SK-N-SH (cell line): ENCODE measurements around the gene MSH2. TPM values are rescaled to one million over a fixed set of nuclear protein-coding genes. Genes with fewer than 3 reads are reported as not detected.

Source experiments
- CTCF ChIA-PET: fragments of 300-600, 350-600 bp; formaldehyde crosslinking; extraction: SDS; loops from one replicate; lab custom pipeline; 2021; lab: Yijun Ruan, JAX
- POLR2A ChIA-PET: fragments of 350-600 bp; sonication (Branson Sonifier 250); formaldehyde crosslinking; extraction: SDS; loops from one replicate; lab custom pipeline; 2020; ENCODE audit warnings: antibody characterized with exemption, inconsistent platforms; lab: Yijun Ruan, JAX
- DNase-seq: peaks from one replicate; pipeline ENCODE4 v3.0.0; 2012
- H2AFZ ChIP-seq: fragments of 200-600 bp; sonication (generic); 2 replicates; pipeline ENCODE4 v1.8.1; 2016; ENCODE audit warnings: antibody characterized with exemption, mild to moderate bottlenecking, low read depth
- H3F3A ChIP-seq: fragments of 200-600 bp; sonication (generic); replicated peaks from 2 replicates; pipeline ENCODE3; 2016; ENCODE audit warnings: antibody characterized with exemption, mild to moderate bottlenecking; ENCODE audit not compliant: insufficient read depth
- H3K27ac ChIP-seq, 2 experiments: fragments of 200-500 bp in 1 of 2; fragments of 200-600 bp in 1 of 2; sonication (Bioruptor generic) in 1 of 2; sonication (generic), shearing (Covaris generic) in 1 of 2; 2 replicates each; pipeline versions ENCODE4 v1.5.1 to v1.6.1; 2014 to 2016; ENCODE audit warnings: low read depth in 2 of 2, inconsistent platforms in 1 of 2, low read length in 1 of 2, mild to moderate bottlenecking in 1 of 2, mixed read lengths in 1 of 2
- H3K27me3 ChIP-seq: fragments of 200-600 bp; sonication (generic), shearing (Covaris generic); 2 replicates; pipeline ENCODE4 v1.6.1; 2016; ENCODE audit warnings: mixed run types; ENCODE audit not compliant: insufficient read depth
- H3K36me3 ChIP-seq, 2 experiments: fragments of 200-500 bp in 1 of 2; fragments of 200-600 bp in 1 of 2; sonication (Bioruptor generic) in 1 of 2; sonication (generic) in 1 of 2; replicated peaks in 1 of 2; 2 replicates each; pipeline versions ENCODE3 to v1.5.1; 2014 to 2016; ENCODE audit warnings: low read length in 1 of 2, mild to moderate bottlenecking in 1 of 2; ENCODE audit not compliant: insufficient read depth in 2 of 2, control insufficient read depth in 1 of 2
- H3K4me1 ChIP-seq, 2 experiments: fragments of 200-500 bp in 1 of 2; fragments of 200-600 bp in 1 of 2; sonication (Bioruptor generic) in 1 of 2; sonication (generic), shearing (Covaris generic) in 1 of 2; 2 replicates each; pipeline versions ENCODE4 v1.5.1 to v1.6.1; 2014 to 2016; ENCODE audit warnings: low read depth in 1 of 2, low read length in 1 of 2, mixed run types in 1 of 2; ENCODE audit not compliant: insufficient read depth in 2 of 2, control insufficient read depth in 1 of 2
- H3K4me2 ChIP-seq: fragments of 200-600 bp; sonication (generic), shearing (Covaris generic); 2 replicates; pipeline ENCODE4 v1.6.1; 2017; ENCODE audit warnings: mixed run types
- H3K4me3 ChIP-seq, 2 experiments: fragments of 200-500 bp in 1 of 2; fragments of 200-600 bp in 1 of 2; sonication (Bioruptor generic) in 1 of 2; sonication (generic), shearing (Covaris generic) in 1 of 2; 2 replicates each; pipeline versions ENCODE4 v1.5.1 to v1.8.1; 2014 to 2016; ENCODE audit warnings: low read depth in 2 of 2, inconsistent platforms in 1 of 2, low read length in 1 of 2, mild to moderate bottlenecking in 1 of 2, mixed read lengths in 1 of 2, moderate library complexity in 1 of 2
- H3K79me2 ChIP-seq: fragments of 200-600 bp; sonication (generic); 2 replicates; pipeline ENCODE4 v1.8.1; 2017; ENCODE audit warnings: mild to moderate bottlenecking; ENCODE audit not compliant: insufficient read depth
- H3K9ac ChIP-seq: fragments of 200-600 bp; sonication (generic); 2 replicates; pipeline ENCODE4 v1.6.1; 2017; ENCODE audit warnings: mixed run types
- H3K9me2 ChIP-seq: fragments of 200-600 bp; sonication (generic); 2 replicates; pipeline ENCODE4 v1.6.1; 2017; ENCODE audit warnings: mixed run types
- H3K9me3 ChIP-seq: fragments of 200-600 bp; sonication (generic); 2 replicates; pipeline ENCODE4 v1.6.1; 2017; ENCODE audit warnings: mixed run types, mild to moderate bottlenecking, moderate library complexity
- H4K20me1 ChIP-seq: fragments of 200-600 bp; sonication (generic); 2 replicates; pipeline ENCODE4 v1.6.1; 2017; ENCODE audit warnings: mild to moderate bottlenecking, mixed run types; ENCODE audit not compliant: insufficient read depth
- CHD2 ChIP-seq: fragments of 150-350 bp; IDR thresholded peaks from 2 replicates; pipeline ENCODE4 v1.6.1; 2018; ENCODE audit warnings: low read length; ENCODE audit not compliant: partially characterized antibody
- FOXJ3 ChIP-seq: sonication (generic); formaldehyde crosslinking; IDR thresholded peaks from 2 replicates; pipeline ENCODE4 v1.5.1; 2020; ENCODE audit warnings: mild to moderate bottlenecking, missing genetic modification reagents
- FOXM1 ChIP-seq: IDR thresholded peaks from 2 replicates; pipeline ENCODE4 v1.4.0; 2012; ENCODE audit warnings: low read depth, mild to moderate bottlenecking
- MEF2A ChIP-seq: IDR thresholded peaks from 2 replicates; pipeline ENCODE4 v1.4.0; 2012; ENCODE audit warnings: low read depth, borderline replicate concordance
- MXI1 ChIP-seq: IDR thresholded peaks from 2 replicates; pipeline ENCODE4 v1.6.1; 2012; ENCODE audit warnings: mild to moderate bottlenecking, low read depth, low read length, improper control_type of control experiment
- NRF1 ChIP-seq: IDR thresholded peaks from 2 replicates; pipeline ENCODE4 v1.6.1; 2012; ENCODE audit warnings: low read depth, mild to moderate bottlenecking, low read length
- SMC3 ChIP-seq: IDR thresholded peaks from 2 replicates; pipeline ENCODE4 v1.6.1; 2012; ENCODE audit warnings: low read depth, low read length, improper control_type of control experiment
- TEAD4 ChIP-seq: IDR thresholded peaks from 2 replicates; pipeline ENCODE4 v1.4.0; 2012; ENCODE audit warnings: mild to moderate bottlenecking, borderline replicate concordance; ENCODE audit not compliant: insufficient read depth
- WGBS: methylation state at CpG from one replicate; pipeline ENCODE4 v1.1.6; 2017; ENCODE audit warnings: low lambda C conversion rate; 5-methylcytosine and 5-hydroxymethylcytosine counted together
- polyA plus RNA-seq, 3 experiments: library from polyadenylated mRNA; depleted of rRNA; stranded (reverse); fragments of >200 nt; gene quantifications; 2 replicates each; pipeline ENCODE4 v1.2.3, GENCODE V29; 2012
- TF ChIP-seq, protein P1 (sequence below): fragments of 200-600 bp; sonication (generic); IDR thresholded peaks from 2 replicates; pipeline ENCODE4 v1.6.1; 2017; ENCODE audit warnings: antibody characterized with exemption, mild to moderate bottlenecking, moderate library complexity
- TF ChIP-seq, protein P2 (sequence below): fragments of 150-350 bp; IDR thresholded peaks from 2 replicates; pipeline ENCODE4 v1.6.1; 2016; ENCODE audit warnings: mild to moderate bottlenecking, low read depth, low read length
- TF ChIP-seq, protein P3 (sequence below): IDR thresholded peaks from 2 replicates; pipeline ENCODE4 v1.4.0; 2012; ENCODE audit warnings: low read depth
- TF ChIP-seq, protein P4 (sequence below): IDR thresholded peaks from 2 replicates; pipeline ENCODE4 v1.4.0; 2012; ENCODE audit warnings: low read depth, borderline replicate concordance

Gene MSH2
- polyA plus RNA-seq, 1 of the 3 experiments (the other 2 are of a cell fraction) = 13.7 TPM

DNA sequence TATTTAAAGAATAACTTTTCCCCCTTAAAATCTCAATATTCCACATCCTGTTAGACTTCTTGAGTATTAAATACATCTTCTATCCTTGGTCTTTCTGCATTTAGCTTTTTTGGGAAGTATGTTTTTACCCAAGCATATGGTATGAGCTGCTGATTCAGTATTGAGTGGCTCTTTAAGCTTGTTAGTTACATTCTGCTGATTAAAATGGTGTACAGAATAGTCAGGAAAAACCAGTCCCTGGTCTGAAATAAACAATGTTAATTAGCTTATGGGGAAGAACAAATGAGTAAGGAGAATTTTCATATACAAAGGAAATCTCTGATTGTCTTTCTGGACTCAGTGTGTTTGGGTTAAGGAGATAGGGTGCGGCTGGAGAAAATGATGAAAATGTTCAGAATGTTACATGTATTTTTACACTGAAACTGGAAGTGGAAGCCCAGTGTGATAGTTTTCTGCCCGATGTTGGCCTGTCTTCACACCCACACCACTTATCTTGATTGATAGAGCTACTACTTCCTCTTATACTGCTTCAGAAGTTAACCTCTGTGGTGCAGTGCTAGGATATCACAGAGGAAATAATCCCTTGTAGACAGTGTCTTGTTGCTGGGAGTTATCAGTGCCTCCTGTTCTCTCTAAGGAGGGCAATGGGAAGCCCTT, 84.0 kb downstream of the MSH2 start:
- 92% methylated on average over 2 of the region's 2 CpGs for WGBS
- Histone ChIP-seq H3K27ac (no peak overlapping the region), H3K9me3 (no peaks in the 10 kb centered on the region), H3K27me3 (no peaks in the 10 kb centered on the region), H4K20me1 (no peaks in the 10 kb centered on the region), H3K4me1 (no peaks in the 10 kb centered on the region), H3K4me3 (no peak overlapping the region), H3K9me2 (no peaks in the 10 kb centered on the region), H3K79me2 (no peaks in the 10 kb centered on the region), H3K36me3 (peaks cover 23 to 24% of the 10 kb centered on the region in 2 experiments), H3F3A (peaks cover 14% of the 10 kb centered on the region), H2AFZ (no peak overlapping the region), H3K9ac (no peak overlapping the region), H3K4me2 (no peak overlapping the region)
- no peak for DNase-seq
- TF ChIP-seq, protein P1, sequence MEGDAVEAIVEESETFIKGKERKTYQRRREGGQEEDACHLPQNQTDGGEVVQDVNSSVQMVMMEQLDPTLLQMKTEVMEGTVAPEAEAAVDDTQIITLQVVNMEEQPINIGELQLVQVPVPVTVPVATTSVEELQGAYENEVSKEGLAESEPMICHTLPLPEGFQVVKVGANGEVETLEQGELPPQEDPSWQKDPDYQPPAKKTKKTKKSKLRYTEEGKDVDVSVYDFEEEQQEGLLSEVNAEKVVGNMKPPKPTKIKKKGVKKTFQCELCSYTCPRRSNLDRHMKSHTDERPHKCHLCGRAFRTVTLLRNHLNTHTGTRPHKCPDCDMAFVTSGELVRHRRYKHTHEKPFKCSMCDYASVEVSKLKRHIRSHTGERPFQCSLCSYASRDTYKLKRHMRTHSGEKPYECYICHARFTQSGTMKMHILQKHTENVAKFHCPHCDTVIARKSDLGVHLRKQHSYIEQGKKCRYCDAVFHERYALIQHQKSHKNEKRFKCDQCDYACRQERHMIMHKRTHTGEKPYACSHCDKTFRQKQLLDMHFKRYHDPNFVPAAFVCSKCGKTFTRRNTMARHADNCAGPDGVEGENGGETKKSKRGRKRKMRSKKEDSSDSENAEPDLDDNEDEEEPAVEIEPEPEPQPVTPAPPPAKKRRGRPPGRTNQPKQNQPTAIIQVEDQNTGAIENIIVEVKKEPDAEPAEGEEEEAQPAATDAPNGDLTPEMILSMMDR = no peak
- CTCF ChIA-PET = interaction anchor here (0.7 to 1.8 kb wide), 3 partner anchors 13 to 81 kb away, joined by 3 to 5 read pairs (median 3); no protein-coding TSS in a partner anchor
- POLR2A ChIA-PET = interaction anchor here (0.6 kb wide), 1 partner anchor 9 kb away, joined by 4 read pairs; no protein-coding TSS in a partner anchor

DNA sequence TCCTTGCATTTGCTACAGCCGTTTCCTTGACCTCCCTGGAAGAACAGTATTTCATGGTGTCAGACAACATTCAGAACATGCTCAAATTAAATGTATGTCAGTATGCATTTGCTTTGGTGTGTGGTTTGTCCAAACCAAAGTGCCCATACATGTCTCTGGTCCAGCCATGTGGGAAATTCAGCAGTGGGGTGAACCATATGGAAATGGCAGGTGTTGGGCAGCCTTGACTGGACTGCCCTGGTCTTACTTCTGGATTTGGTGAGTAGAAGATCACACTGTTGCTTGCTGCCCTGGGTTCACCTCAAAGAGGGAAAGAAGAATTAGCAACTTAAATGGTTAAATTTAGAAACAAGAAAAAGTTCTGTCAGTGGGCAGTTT, 84.5 kb downstream of the MSH2 start:
- 100% methylated on average over 1 of the region's 1 CpG for WGBS

More for the DNA sequence above, 84.5 kb downstream of the MSH2 start:
- no peak overlapping the region for H3K27ac ChIP-seq
- peaks cover 19 to 22% of the 10 kb centered on the region in 2 experiments for H3K36me3 ChIP-seq
- H3F3A ChIP-seq = peaks cover 14% of the 10 kb centered on the region
- no peaks in the 10 kb centered on the region for H3K9me2 ChIP-seq
- no peaks in the 10 kb centered on the region for H3K9me3 ChIP-seq
- no peaks in the 10 kb centered on the region for H3K27me3 ChIP-seq
- H3K79me2 ChIP-seq = no peaks in the 10 kb centered on the region
- no peak overlapping the region for H3K4me2 ChIP-seq
- H3K4me3 ChIP-seq = no peak overlapping the region
- ChIA-PET CTCF (interaction anchor here (0.8 to 1.8 kb wide), 2 partner anchors 14 to 50 kb away, joined by 3 to 5 read pairs; no protein-coding TSS in a partner anchor), POLR2A (no interaction called here)
- no peak for TF ChIP-seq TEAD4
- TF ChIP-seq, protein P2, sequence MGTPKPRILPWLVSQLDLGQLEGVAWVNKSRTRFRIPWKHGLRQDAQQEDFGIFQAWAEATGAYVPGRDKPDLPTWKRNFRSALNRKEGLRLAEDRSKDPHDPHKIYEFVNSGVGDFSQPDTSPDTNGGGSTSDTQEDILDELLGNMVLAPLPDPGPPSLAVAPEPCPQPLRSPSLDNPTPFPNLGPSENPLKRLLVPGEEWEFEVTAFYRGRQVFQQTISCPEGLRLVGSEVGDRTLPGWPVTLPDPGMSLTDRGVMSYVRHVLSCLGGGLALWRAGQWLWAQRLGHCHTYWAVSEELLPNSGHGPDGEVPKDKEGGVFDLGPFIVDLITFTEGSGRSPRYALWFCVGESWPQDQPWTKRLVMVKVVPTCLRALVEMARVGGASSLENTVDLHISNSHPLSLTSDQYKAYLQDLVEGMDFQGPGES = no peak
- TF ChIP-seq, protein P3, sequence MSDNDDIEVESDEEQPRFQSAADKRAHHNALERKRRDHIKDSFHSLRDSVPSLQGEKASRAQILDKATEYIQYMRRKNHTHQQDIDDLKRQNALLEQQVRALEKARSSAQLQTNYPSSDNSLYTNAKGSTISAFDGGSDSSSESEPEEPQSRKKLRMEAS = no peak
- no peak for TF ChIP-seq MXI1
- TF ChIP-seq FOXM1 = no peak
- no peak for TF ChIP-seq MEF2A
- TF ChIP-seq SMC3 = no peak
- no peak for TF ChIP-seq CHD2
- TF ChIP-seq NRF1 = no peak
- TF ChIP-seq FOXJ3 (CRISPR knock-in tag) = no peak
- TF ChIP-seq, protein P4, sequence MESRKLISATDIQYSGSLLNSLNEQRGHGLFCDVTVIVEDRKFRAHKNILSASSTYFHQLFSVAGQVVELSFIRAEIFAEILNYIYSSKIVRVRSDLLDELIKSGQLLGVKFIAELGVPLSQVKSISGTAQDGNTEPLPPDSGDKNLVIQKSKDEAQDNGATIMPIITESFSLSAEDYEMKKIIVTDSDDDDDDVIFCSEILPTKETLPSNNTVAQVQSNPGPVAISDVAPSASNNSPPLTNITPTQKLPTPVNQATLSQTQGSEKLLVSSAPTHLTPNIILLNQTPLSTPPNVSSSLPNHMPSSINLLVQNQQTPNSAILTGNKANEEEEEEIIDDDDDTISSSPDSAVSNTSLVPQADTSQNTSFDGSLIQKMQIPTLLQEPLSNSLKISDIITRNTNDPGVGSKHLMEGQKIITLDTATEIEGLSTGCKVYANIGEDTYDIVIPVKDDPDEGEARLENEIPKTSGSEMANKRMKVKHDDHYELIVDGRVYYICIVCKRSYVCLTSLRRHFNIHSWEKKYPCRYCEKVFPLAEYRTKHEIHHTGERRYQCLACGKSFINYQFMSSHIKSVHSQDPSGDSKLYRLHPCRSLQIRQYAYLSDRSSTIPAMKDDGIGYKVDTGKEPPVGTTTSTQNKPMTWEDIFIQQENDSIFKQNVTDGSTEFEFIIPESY = no peak
- H3K9ac ChIP-seq = no peak overlapping the region
- H4K20me1 ChIP-seq = no peaks in the 10 kb centered on the region
- no peaks in the 10 kb centered on the region for H3K4me1 ChIP-seq
- no peak overlapping the region for H2AFZ ChIP-seq
- no peak for DNase-seq
